SK-N-SH treated with all-trans-retinoic acid at 6 μM for 48 hours (cell line): ENCODE data around the gene FHL1.

Source experiments
- ARNTL ChIP-seq: fragments of 450-650 bp; formaldehyde crosslinking; IDR thresholded peaks from 2 replicates; pipeline ENCODE4 v1.5.0; 2020; ENCODE audit warnings: low read depth, mild to moderate bottlenecking, moderate library complexity, borderline replicate concordance
- BACH2 ChIP-seq: fragments of 250-450 bp; sonication (Bioruptor Pico); IDR thresholded peaks from 2 replicates; pipeline ENCODE4 v1.9.0; 2021; ENCODE audit warnings: mild to moderate bottlenecking, borderline replicate concordance
- PPARA ChIP-seq: fragments of 250-450 bp; sonication (Bioruptor Pico); IDR thresholded peaks from 2 replicates; pipeline ENCODE4 v1.5.0; 2020; ENCODE audit warnings: mild to moderate bottlenecking, borderline replicate concordance
- RARB ChIP-seq: fragments of 250-450 bp; sonication (Bioruptor Pico); IDR thresholded peaks from 2 replicates; pipeline ENCODE4 v1.8.0; 2021; ENCODE audit warnings: mild to moderate bottlenecking, moderate library complexity
- TSHZ2 ChIP-seq: fragments of 250-450 bp; sonication (Bioruptor Pico); IDR thresholded peaks from 2 replicates; pipeline ENCODE4 v1.5.0; 2020; ENCODE audit warnings: mild to moderate bottlenecking, moderate library complexity
- ZFP3 ChIP-seq: fragments of 250-450 bp; sonication (Bioruptor Pico); IDR thresholded peaks from 2 replicates; pipeline ENCODE4 v1.5.0; 2020; ENCODE audit warnings: mild to moderate bottlenecking, moderate library complexity
- ZFP30 ChIP-seq: fragments of 450-650 bp; formaldehyde crosslinking; IDR thresholded peaks from 2 replicates; pipeline ENCODE4 v1.5.0; 2022; ENCODE audit warnings: mild to moderate bottlenecking, moderate library complexity
- ZNF565 ChIP-seq: fragments of 450-650 bp; formaldehyde crosslinking; conservative IDR thresholded peaks from 2 replicates; pipeline ENCODE4 v1.5.0; 2020; ENCODE audit warnings: low read depth, mild to moderate bottlenecking, moderate library complexity
- ZNF8 ChIP-seq: fragments of 450-650 bp; formaldehyde crosslinking; IDR thresholded peaks from 2 replicates; pipeline ENCODE4 v1.5.0; 2020; ENCODE audit warnings: mild to moderate bottlenecking, moderate library complexity
- TF ChIP-seq, protein P1 (sequence below): fragments of 250-450 bp; sonication (Bioruptor Pico); IDR thresholded peaks from 2 replicates; pipeline ENCODE4 v1.8.0; 2020; ENCODE audit warnings: mild to moderate bottlenecking, moderate library complexity, borderline replicate concordance
- TF ChIP-seq, protein P2 (sequence below): fragments of 250-450 bp; sonication (Bioruptor Pico); IDR thresholded peaks from 2 replicates; pipeline ENCODE4 v1.5.1; 2021; ENCODE audit warnings: mild to moderate bottlenecking, moderate library complexity

GRCh38 chrX:136215559-136215958, 68.2 kb downstream of the FHL1 start:
- TF ChIP-seq BACH2 (CRISPR knock-in tag) (no peak), ZNF8 (CRISPR knock-in tag) (no peak), ARNTL (CRISPR knock-in tag) (no peak), RARB (CRISPR knock-in tag) (no peak), TSHZ2 (no peak), PPARA (CRISPR knock-in tag) (no peak), ZFP3 (CRISPR knock-in tag) (no peak), ZNF565 (CRISPR knock-in tag) (no peak), ZFP30 (CRISPR knock-in tag) (no peak)
- TF ChIP-seq, protein P1, sequence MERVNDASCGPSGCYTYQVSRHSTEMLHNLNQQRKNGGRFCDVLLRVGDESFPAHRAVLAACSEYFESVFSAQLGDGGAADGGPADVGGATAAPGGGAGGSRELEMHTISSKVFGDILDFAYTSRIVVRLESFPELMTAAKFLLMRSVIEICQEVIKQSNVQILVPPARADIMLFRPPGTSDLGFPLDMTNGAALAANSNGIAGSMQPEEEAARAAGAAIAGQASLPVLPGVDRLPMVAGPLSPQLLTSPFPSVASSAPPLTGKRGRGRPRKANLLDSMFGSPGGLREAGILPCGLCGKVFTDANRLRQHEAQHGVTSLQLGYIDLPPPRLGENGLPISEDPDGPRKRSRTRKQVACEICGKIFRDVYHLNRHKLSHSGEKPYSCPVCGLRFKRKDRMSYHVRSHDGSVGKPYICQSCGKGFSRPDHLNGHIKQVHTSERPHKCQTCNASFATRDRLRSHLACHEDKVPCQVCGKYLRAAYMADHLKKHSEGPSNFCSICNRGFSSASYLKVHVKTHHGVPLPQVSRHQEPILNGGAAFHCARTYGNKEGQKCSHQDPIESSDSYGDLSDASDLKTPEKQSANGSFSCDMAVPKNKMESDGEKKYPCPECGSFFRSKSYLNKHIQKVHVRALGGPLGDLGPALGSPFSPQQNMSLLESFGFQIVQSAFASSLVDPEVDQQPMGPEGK (CRISPR knock-in tag): no peak
- TF ChIP-seq, protein P2, sequence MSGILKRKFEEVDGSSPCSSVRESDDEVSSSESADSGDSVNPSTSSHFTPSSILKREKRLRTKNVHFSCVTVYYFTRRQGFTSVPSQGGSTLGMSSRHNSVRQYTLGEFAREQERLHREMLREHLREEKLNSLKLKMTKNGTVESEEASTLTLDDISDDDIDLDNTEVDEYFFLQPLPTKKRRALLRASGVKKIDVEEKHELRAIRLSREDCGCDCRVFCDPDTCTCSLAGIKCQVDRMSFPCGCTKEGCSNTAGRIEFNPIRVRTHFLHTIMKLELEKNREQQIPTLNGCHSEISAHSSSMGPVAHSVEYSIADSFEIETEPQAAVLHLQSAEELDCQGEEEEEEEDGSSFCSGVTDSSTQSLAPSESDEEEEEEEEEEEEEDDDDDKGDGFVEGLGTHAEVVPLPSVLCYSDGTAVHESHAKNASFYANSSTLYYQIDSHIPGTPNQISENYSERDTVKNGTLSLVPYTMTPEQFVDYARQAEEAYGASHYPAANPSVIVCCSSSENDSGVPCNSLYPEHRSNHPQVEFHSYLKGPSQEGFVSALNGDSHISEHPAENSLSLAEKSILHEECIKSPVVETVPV: no peak
